Fibroblast of peridontal ligament (primary cell): ENCODE results near the gene NIPA2.

Experiments used
- DNase-seq: peaks from one replicate; pipeline ENCODE4 v3.0.0-alpha.2; 2010; ENCODE audit errors: extremely low read depth

NIPA2 gene

DNA sequence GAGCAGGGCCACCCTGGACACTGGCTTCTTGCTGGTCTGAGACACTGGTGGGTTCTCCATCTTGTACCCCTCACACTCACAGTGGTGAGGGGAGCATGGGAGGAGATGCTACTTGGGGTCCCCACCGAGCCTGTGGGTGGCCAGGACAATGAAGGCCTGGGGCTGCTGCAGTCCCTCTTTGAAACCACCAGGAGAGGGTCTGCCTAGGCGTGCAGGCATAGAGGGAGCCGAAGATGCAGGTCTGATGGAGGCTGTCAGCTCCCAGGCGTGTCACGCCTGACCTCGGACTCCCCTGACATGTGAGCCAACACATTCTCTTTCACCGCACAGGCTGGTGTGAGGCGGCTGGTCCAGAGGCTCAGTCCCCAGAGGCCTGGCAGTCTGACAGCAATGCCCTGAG is 39.1 kb downstream of the NIPA2 start:
- DNase-seq: no peak

DNA sequence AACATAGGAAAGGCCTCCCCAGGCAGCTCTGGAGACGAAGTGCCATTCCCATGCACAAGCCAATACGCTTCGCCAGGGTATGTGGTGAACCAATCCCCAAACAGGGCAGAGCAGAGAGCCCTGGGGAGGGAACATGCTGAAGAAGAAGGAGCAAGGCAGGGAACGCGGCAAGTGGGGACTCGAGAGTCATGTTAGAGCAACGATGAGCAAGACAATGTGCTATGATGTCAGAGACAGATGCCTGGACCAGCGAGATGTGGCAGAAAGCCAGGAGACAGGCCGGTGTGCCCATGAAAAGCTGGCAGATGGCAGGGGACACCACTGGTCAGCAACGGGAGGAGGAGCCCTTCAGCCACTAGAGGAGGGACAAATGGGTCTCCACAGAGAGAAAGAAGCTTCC is 39.6 kb downstream of the NIPA2 start:
- DNase-seq: no peak

DNA sequence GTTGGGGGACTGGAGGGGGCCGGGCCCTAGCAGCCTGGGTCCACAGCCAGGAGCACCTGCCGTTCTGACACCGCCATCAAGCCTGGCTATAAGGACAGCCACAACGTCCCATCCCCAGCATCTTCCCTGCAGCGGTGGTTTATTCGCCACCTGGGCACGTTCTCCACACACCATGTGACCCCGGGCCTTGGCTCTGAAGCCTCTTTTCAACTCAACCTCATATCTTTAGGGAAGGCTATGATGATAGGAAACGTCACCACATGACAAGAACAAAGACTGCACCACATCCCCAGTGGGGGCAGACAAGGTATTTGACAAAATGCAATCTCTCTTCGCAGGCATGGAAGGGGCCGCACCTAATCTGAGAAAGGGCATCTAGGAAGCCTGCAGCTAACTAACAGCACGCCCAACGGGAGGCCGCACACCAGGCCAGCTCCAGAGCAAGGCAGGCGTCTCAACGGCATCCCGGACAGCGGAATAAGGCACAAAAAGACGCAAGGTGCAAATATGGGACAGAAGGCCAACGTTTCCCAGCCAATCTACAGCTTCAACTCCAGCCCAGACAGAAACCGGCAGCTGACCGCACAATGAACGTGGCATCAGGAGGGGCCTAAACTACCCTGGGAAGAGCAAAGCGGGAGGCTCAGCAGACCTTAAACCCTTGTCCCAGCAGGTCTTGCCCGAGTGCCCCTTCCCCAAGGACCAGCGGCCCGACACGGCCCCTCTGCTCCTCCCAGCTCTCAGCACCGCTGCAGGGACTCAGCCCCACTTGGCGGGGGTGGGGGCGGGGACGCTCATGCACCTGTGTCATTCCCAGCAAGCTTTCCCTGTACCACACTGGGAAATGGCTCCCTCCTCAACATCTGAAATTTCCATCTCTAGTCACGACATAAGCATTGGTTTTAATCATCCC is 41.9 kb downstream of the NIPA2 start:
- DNase-seq: no peak

DNA sequence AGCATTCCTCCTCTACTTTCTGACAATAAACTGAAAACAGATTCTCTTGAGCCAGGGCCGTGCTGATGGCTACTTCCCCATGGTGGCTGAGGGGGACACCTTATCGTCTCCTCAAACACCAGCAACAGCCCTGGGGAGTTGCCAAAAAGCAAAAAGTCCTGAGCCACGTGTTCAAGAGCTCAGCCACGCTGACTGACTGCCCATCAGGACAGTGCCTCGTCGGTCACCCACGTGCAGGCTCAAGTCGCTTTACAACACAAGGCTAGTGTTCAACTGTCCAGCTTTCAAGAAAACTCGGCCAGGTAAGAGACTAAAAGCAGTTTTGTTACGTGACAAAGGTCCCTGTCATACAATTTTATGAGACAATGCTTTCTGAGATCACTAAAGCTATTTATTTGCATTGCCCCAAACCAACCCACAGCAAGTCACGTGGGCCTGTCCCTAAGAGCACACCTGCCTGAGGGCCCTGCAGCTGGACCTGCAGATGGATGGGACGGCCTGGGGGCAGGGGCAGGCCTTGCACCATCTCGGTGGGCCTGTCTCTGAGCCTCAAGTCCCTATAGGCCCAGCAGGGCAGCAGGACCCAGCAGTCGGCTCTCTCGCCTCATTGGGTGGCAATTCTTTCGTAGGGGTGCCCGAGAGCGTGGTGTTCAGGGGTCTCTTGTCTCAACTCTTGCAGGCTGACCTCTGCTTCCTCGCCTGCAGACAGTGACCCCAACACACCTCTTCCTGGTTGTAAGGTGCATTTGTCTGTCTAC is 42.7 kb downstream of the NIPA2 start:
- DNase-seq: no peak

DNA sequence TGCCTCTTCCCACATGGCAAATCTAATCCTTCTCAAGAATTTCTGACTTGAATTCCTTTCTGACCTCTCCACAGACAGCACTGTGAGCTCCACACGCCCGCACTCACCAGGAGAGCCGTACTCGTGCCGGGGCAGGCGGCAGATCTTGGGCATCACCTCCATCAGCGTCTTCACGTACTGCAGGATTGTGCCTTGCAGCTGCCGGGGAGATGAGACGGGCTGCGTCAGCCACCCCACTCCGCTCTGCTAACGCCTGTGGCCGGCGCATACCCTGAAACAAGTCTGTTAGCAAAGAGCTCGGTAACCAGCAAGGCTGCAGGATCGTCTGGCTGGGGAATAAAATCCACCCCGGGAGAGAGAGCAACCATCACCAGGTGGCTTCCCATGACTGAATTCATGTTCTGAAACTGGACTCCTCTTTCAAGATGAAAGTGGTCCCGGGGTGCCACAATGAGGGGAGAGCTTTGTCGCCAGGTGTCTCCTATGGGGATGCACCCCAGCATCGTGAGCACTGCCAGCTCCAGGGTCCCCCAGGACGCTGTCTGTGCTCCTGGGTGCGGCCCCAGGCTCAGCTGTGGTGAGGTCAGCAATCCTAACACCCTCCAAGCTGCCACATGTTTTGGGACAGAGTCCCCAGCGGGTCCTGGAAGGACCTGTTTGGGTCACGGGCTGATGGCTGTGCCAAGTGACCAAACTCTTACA is 43.4 kb downstream of the NIPA2 start:
- DNase-seq: no peak

DNA sequence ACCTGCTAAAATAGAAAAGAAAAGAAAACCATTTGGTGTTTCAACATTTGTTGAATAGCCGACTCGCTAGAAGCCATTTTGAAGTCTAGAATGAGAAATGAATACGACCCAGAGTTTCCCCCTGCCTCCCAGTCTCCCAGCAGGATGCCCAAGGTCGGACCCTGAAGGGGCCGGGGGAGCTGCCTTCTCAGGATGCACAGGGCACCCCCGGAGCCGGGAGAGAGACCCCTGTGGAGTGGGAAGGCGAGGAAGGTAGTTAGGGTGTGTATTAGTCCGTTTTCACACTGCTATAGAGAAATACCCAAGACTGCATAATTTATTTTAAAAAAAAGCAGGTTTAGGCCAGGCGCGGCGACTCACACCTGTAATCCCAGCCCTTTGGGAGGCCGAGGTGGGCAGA is 44.7 kb downstream of the NIPA2 start:
- no peak for DNase-seq

DNA sequence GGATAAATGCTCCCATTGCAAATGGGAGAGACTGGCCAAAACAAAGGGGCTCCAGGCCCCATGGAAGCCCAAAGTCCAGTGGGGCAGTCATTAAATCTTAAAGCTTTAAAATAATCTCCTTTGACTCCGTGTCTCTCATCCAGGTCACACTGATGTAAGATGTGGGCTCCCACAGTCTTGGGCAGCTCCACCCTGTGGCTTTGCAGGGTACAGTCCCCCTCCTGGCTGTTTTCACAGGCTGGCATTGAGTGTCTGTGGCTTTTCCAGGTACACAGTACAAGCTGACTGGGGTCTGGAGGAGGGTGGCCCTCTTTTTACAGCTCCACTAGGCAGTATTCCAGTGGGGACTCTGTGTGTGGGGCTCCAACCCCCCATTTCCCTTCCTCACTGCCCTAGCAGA is 45.9 kb downstream of the NIPA2 start:
- DNase-seq: no peak

DNA sequence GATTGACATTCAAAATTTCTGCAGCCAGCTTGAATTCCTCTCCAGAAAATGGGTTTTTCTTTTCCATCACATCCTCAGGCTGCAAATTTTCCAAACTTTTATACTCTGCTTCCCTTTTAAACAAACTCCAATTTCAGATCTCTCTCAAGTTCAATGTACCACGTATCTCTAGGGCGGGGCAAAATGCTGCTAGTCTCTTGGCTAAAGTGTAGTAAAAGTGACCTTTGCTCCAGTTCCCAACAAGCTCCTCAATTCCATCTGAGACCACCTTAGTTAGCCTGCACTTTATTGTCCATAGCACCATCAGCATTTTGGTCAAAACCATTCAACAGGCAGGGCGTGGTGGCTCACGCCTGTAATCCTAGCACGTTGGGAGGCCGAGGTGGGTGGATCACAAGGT is 46.7 kb downstream of the NIPA2 start:
- no peak for DNase-seq

DNA sequence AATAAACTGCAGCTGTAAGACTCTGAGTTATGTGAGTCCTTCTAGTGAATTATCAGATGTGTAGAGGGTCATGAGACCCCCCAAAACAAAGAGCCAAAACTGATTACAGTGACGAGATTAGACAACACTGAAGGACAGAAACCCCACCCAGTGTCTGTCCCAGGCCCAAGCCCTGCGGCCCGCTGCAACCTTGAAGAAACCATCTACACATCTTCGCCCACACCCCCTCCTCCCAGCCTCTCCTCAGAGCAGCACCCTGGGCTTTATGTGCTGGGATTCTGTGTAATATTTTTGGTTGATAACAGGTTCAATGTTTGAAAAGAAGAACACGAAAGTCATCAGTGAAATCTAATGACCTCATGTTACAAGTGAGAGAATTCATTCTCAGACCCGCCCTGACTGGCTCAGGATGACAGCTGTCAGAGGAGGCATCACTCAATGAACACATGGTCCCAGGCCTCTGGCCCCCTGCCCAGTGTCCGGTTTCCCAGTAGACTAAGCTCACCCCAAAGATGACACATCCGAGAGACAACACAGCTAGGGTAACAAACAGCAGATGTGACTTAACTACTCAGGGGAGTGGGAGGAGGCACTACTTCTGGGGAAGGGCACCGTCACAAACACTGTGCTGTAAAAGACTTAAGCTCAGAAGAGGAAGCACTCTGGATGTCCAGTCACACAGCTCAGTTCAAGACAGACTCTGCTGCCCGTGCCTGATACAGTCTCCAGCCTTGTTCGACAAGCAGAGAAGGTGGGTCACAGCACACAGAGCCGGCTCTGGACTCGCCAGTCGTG is 48.9 kb downstream of the NIPA2 start:
- peak; percentile 41 for DNase-seq

DNA sequence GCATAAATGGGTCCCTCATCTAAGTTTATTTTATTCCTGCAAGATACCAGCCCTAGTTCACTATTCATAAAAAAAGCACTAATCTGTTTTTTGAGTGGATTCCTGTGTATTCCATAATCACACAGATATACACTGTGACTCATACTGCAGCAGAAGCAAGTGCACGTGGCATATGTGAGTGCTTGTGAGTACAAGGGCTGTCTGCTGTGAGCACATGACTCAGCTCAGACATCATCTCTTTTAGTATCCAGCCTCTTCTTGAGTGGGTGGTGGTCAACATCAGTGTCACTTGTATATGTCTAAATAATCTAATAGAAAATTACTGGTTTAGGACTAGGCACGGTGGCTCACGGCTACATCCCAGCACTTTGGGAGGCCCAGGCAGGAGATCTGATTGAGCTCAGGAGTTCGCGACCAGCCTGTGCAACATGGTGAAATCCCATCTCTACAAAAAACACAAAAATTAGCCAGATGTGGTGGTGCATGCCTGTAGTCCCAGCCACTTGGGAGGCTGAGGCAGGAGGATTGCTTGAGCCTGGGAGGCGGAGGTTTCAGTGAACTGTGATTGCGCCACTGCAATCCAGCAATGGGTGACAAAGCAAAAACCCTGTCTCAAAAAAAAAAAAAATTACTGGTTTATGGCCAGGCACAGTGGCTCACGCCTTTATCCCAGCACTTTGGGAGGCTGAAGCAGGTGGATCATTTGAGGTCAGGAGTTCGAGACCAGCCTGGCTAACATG is 49.8 kb downstream of the NIPA2 start:
- DNase-seq: peak; percentile 94

DNA sequence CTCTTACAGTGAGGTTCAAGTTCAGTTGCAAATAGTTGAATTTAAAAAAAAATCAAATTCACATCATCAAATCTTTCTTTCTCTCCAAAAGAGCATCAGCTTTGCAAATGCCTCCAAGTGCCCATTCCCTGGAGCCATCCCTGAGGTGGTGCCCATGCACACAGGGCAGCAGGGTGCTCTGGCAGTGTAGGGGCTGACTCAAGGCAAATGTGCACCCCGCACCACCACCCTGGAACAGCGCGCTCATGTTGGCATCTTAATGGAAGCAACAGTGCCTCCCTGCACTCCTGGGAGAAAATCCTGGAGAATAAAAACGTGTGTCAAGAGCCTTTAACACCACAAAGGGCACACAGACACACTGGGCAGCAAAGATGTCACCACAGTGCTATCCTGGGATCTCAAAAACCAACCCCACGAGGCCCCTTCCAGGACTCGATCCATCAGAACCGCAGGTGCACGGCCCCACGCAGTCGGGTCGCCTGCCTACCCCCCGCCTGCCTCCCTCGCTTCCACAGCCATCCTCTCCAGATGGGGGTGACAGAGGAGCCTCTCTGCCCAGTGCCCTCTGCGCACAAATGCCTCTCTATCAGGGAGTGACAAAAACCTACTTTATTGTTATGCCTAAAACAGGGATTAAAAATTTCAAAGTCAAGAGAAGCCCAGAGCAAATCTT is 50.8 kb downstream of the NIPA2 start:
- no peak for DNase-seq

DNA sequence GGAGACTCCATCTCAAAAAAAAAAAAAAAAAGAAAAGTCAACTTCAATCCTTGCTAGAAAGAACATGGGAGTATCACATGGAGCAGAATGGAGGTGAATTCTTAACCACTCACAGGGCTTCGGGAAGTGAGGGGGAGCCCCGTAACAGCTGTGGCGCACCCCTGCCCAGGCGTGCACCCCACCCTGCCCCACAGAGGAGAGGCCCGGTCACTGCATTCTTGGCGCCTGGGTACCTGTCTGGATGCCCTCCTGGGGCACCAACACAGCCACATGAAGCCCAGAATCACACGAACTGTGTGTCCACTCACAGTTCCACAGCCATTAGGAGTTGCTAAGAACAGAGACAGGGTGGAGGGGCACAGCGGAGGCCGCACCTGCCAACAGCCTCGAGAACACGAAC is 51.8 kb downstream of the NIPA2 start:
- no peak for DNase-seq

DNA sequence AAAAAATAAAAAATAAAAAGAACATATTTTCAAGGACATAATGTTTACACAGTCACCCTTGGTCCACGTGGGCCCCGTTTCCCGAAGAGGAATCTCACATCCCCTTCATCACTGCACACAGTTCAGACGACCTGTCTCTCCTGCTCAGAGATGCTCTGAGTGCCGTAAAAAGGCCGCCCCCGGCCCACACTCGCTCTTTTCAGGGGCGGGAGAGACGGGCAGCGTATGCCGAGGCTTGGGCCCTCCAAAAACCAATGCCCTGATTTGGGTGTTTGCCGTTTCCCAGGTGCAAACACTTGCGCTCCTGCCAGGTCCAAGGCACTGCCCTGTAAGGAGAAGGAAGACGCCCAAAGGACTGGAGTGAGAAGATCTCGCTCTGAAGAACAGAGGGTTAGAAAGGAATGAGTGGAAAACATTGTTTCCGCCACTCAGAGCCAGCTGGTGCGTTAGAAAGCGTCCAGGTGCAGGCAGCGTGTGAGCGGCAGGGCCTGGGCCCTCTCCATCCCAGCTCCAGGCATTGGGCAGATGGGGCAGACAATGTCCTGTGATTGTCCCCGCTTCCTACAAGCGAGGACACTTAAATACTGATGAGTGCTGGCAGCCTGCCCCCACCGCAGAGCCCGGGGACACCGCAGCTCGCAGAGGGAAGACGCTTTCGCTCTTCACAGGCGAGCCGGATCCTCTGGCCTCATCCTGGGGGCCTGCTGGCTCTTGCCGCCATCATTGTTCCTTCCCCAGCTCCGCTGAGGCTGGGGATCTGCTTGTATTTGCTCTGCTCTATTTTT is 53.2 kb downstream of the NIPA2 start:
- DNase-seq: no peak

DNA sequence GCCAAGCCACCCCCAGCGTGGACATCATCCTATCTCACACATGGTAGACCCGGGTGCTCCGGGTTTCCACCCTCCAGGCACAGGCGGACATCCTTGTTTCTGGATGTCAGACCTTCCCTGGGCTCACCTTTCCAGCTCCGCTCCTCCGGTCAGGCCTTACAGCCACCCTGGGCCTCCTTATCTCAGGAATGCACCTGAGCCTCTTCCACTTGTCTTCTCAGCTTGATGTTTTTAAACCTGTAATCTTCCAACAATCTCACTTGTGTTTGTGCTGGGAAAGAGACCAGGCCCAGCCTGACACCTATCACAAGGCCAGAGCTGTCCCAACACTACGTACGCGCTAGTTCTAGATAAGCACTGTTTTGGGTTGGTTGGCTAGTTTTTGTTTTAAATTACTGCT is 53.9 kb downstream of the NIPA2 start:
- no peak for DNase-seq

DNA sequence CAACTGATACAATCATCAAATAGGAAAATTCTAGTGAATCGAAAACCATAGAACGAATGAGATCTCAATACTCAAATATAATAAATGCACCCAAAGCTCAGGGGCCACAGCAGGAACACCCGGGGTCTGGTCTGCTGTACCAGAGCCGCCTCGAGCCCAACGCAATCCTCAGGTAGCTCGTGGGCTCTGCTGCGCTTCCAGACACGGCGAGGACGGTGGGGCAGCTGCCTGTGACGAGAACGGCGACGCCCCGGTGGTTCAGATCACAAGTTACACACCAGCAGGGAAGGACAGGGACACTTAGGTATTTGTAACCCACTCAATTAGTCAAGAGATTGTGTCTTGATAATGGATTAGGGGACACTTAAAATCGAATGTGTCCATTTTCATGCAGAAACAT is 54.6 kb downstream of the NIPA2 start:
- no peak for DNase-seq

DNA sequence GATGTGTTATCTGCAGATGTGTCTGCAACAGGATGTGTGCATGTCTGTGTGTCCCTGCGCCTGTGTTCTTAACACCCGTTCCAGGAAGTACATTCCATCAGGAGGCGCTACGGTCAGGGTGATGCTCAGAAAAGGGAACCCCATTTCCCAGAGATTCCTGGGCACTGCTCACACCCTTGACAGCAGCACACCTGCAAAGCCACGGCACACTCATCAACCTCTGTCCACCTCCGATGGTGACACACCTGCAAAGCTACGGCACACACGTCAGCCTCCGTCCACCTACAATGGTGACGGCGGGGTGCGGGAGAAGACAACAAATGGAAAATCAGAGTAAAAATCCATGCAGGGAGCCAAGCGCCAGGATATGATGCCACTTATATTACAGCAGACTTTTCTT is 55.4 kb downstream of the NIPA2 start:
- DNase-seq: no peak

DNA sequence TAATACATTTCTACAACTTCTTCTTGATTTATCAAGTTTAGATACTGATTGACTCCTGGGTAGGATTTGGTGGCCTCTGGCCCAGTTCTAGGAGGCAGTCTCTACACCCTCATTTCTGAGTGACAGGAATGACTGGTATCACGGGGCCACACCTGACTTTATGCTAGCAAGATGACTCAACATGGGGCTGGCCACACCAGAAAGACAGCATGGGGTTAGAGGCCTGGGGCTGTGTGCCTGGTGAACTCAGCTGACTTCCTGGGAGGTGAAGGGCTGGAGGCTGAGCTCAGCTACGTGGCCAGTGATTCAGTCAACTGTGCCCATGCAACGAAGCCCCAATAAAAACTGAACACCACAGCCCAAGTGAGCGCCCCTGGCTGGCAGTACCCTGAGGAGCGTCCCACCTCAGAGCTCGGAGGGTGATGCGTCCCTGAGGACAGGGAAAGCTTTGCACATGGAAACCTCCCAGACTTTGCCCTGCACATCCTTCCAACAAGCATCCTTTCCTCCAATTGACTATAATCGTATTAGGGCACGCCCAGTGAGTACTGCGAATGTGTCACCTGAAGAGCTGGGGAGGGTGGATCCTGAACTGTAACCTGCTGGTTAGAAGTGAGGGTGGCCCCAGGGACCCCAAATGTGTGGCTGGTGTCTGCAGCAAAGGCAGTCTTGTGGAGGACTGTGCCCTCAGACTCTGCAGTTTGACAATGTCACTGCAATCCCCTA is 57.2 kb downstream of the NIPA2 start:
- no peak for DNase-seq

DNA sequence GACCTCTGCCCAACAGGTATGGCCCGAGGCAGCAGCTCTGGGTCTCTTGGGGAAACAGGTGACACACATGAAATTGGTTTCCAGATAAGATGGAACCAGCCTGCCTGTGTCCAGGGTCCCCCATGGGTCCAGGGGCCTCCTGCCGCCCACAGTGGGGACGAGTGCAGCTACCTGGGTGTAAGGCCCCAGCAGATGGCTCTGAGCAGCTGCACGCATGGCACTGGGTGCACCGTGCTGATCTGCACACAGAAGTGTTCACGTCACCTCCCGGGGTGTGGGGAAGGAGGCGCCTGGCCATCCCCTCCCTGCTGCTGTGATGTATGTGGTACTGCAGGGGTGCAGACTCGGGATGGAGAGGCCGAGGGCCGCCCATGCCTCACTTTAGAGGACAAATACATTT is 63.6 kb downstream of the NIPA2 start:
- no peak for DNase-seq

DNA sequence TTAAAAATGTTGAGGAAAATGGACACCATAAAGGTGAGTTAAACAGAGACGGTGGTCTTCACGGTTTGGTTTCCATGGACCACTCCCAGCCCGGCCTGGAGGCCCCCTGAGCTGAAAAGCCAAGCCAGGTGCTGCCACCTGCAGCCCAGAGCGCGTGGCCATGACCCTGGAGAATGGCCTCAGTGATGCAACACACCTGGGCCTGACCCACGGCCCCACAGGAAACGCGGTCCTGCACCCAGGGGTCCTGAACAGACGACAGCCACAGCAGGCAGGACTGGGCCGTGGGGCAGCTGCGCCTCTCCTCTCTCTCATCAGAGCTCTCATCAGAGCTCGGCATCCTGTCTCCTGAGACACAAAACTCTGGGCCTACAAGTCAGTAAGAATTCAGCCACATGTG is 64.1 kb downstream of the NIPA2 start:
- DNase-seq: no peak
